NCI-H1694 treated with DMSO at 0.1 percent for 48 hours (cell line): ENCODE data around the gene GID4.
A peak's percentile ranks its signal among the peaks of the same experiment; 100 is the strongest.

Experiments
- DNase-seq: peaks from one replicate; lab custom pipeline; 2025; lab: John Stamatoyannopoulos, UW

GID4 gene

DNA sequence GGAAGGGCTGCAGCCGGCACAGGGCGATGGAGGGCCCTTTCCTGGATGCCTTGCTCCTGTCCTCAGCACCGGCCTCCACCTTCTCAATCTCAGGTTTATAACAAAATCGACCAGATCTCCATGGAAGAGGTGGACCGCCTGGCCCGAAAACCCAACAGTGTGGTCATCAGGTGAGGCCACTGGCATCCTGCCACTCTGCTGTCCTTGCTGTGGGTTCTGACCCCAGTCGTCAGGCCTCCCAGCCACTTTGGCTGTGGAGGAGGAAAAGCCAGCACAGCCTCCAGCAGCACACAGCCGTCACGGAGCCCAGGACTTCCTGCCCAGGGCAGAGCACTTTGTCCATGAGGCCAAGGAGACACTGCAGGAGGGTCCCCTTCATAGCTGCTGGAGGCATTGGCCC is 62.6 kb downstream of the GID4 start:
- DNase-seq, result no peak

DNA sequence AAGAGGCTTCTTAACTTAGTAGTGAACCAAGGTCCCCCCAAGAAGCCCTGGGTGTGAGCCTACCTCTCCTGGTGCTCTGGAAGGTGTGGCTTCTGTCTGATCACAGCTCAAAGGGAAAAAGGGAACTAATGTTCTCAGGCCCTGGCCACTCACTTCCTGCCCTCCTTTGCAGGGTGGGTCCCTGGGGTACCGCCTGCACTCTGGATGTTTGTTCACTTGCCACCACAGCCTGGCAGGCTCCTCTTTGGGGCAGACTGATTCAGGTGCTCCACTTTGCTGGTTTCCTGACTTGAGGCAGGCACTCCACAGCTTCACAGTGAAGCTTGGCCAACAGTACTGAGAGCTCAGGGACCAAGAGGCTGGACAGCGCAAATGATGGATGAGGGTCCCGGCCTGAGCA is 63.4 kb downstream of the GID4 start:
- no peak for DNase-seq

DNA sequence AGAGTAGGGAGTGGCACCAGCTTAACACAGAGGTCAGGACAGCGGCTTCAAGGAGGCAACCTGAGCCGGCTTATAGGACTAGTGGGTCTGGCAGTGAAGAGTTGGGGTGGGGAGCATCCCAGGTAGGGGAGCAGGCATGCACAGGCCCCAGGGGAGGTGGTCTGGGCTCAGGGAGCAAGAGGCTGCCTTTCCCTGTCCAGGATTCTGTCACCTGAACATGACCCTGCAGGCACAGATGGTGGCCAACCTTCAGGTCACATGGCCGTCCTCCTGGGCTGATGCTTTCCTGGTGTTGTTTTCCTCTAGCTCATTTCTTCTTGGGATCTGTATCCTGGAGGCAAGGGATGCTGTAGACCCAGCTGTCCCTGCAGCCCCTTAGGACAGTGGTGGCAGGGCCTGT is 65.8 kb downstream of the GID4 start:
- no peak for DNase-seq

GRCh38 chr17:18105595-18105994 is 66.4 kb downstream of the GID4 start:
- DNase-seq, result no peak

GRCh38 chr17:18106211-18106610 is 67.0 kb downstream of the GID4 start:
- DNase-seq, result no peak

GRCh38 chr17:18107061-18107790 is 68.0 kb downstream of the GID4 start:
- DNase-seq, result peak; percentile 86

- DNase-seq, result no peak
Measured at GRCh38 chr17:18107971-18108370, 68.8 kb downstream of the GID4 start.

- DNase-seq, result no peak
Measured at GRCh38 chr17:18108401-18109312, 69.4 kb downstream of the GID4 start, which contains the start of gene MYO15A. Gene MYO15A (plus strand): TSS chr17:18108756. CDS start chr17:18118801, 10,045 bp downstream.

- no peak for DNase-seq
Measured at GRCh38 chr17:18109935-18110485, 70.8 kb downstream of the GID4 start.

DNA sequence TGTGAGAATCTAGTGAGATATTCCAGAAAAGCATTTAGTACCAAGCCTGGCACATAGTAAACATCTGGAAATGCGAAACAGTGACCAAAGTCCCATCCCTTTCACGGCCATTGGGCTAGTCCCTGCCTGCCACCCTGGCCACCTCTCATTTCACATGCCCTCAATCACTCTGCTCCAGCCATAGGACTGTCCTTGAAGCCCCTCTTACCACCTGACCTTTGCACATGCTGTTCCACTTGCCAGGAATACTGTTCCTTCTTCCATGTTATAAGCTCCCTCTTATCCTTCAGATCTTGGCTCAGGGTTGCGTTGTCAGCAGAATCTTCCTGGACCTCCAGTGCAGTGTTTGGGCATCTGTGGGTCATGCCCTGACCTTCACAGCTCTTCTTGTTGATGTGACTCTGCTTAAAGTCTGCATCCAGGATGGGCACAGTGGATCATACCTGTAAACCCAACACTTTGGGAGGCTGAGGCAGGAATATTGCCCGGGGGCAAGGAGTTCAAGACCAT is 71.5 kb downstream of the GID4 start:
- DNase-seq, result no peak

- DNase-seq, result no peak
Measured at GRCh38 chr17:18111330-18111971, 72.2 kb downstream of the GID4 start.

GRCh38 chr17:18115517-18115916 is 76.3 kb downstream of the GID4 start:
- no peak for DNase-seq

DNA sequence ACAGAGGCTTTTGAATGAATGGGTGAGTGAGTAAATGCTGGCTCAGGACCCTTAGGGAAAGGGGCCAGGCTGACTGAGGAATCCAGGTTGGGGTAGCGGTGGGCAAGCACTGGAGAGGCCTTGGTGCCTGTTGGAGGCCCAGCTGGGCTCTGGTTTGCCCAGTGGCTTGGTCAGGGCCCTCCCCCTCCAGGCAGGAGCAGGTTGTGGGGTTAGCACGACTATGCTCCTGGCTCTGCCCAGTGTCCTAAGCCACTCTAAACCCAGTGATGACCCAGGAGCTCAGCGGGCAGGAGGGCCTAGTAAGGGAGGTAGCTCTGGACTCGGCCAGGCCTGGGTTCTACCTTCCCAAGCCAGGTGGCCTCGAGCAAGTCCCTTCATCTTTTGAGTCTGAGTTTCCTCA is 76.9 kb downstream of the GID4 start:
- DNase-seq, result no peak

DNA sequence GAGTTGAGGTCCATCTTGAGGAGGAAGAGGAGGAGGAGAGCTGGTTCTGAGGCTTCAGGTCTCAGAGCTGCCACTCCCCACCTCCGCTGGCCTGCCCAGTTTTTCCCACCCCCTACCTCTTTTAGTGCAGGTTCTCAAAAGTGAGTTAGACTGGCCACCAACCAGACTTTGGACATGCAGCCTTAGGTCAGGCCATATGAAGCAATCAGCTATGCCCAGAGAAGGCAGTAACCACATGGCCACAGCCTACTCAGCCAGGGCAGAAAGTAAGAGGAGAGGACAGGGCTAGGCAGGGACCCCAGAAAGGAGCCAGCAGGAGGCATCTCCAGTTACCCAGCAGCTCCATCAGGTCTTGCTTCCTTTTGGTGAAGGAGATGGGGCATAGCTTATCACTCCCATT is 78.3 kb downstream of the GID4 start:
- no peak for DNase-seq
